Activated CD8-positive, alpha-beta memory T cell treated with anti-CD3 and anti-CD28 coated beads for 48 hours (primary cell): Measurements from ENCODE around the gene CBARP.

Source experiments
- DNase-seq, 3 experiments: peaks; one replicate each; pipeline ENCODE4 v3.0.0-alpha.2; 2020; ENCODE audit warnings: low read depth in 2 of 3, low spot score in 2 of 3

The CBARP gene

DNA sequence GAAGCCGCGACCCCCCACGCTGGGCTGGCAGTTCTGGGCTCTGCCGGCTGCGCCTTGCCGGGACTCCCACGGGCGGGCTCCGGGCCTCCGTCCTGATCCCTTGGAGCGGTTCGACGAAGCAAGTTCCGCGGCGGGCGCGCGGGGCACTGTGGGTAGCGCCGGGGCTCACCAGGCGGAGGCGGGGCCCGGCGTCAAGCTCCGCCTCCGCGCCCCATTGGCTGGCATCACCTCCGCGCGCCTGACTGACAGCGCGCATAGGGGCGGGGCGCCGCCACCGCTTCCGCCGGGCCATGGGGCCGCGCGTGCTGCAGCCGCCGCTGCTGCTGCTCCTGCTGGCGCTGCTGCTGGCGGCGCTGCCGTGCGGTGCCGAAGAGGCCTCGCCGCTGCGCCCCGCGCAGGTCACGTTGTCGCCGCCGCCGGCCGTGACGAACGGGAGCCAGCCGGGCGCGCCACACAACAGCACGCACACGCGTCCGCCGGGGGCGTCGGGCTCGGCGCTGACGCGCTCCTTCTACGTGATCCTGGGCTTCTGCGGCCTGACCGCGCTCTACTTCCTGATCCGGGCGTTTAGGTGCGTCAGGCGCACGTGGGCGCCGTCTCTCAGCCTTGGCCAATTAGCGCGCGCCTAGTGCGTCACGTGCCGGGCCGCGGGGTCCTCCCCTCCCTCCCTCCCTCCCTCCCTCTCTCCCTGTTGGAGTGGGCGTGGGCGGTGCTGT lies 37.6 kb upstream of the CBARP start, which contains the start of gene FAM174C:
Gene FAM174C (plus strand): TSS at position 271 of the 716 bp plus-strand sequence. CDS start 20 bp downstream, at position 291.
- peak in 2 of 3 experiments; percentile 92 to 93 for DNase-seq

DNA sequence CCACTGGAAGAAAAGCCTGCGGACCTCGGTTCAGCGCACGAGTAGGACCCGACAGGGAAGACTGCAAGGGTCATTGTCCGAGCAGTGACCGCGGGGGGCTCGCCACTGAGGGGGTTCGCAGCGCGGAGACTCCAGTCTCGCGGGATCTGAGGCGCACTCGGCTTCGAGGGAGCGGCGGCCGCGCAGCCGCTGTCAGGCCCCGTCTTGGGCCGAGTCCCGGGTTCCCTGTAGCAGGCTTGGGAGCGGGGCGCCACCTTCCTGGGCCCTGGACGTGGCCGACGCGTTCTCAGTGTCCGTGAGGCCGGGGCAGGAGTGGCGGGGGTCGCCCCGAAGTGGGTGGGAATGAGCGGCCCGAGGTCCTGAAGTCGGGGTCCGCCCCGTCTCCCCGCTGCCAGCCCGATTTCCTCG lies 37.1 kb upstream of the CBARP start:
- DNase-seq = no peak

DNA sequence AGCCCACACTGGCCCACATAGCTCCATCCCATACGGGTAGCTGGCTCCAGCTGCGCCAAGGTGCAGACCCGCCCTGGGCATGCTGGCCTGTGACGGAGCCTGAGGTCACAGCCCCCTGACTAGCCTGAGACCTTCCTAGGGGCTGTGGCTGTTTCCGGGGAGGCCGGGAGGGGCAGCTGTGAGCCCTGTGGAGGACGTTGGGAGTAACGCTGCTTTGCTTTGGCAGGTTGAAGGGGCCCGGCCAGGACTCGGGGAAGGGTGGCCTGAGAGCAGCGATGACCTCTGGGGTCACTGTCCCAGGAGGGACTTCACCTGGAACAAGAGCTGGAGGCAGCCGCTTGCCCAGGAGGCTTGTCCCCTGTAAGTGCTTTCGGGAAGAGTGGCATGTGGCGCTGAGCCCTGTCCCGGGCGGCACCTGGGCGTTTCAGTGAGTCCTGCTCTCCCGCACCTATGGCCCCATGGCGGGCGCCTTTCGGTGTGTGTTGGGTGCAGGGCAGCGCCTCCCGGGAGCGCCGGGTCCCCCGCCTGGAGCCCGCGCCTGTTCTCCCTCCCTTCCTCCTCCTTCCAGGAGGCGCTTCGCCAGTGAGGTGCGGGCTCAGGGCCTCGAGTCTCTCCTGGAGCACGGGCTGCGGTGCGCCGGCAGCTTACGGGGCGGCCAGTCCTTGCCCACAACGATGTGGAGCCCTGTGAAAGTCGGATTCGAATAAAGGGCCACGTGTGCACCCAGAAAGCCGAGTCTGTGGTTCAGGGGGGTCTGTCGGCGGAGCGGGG lies 36.5 kb upstream of the CBARP start:
- DNase-seq = no peak

DNA sequence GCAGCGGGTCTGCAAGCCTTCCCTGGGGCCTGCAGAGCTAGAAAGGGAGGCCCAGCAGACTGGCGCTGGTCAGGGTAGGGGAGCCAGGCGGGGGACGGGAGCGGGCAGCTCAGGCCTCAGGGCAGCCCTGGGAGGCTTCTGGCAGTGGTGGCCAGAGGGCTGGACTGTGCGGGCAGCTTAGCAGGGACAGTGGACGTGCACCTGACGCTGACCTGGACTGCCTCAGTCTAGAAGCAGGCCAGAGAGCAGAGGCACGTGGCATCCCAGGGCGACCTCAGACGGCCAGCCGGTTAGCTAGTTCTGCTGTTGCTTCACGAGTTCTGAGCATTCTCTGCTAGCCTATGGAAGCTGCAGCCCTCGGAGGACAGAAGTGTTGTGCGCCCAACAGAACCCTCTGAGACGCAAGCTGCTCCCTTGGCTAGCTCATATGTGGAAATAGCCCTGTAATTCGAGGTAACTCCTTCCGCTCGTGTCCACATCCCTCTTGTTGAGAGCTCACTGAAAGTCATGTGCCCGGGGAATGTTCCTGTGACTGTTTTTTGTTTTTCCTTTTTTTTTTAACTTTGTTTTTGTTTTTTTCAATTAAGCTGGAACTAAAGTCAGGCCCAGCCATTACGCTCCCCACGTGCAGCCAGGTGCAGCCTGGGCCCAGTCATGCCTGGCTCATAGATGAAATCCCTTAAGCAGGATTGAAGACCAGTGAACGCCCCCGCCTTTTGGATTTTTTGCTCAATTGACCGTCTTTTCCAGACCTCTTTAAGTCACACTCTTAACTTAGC lies 35.6 kb upstream of the CBARP start:
- no peak for DNase-seq

DNA sequence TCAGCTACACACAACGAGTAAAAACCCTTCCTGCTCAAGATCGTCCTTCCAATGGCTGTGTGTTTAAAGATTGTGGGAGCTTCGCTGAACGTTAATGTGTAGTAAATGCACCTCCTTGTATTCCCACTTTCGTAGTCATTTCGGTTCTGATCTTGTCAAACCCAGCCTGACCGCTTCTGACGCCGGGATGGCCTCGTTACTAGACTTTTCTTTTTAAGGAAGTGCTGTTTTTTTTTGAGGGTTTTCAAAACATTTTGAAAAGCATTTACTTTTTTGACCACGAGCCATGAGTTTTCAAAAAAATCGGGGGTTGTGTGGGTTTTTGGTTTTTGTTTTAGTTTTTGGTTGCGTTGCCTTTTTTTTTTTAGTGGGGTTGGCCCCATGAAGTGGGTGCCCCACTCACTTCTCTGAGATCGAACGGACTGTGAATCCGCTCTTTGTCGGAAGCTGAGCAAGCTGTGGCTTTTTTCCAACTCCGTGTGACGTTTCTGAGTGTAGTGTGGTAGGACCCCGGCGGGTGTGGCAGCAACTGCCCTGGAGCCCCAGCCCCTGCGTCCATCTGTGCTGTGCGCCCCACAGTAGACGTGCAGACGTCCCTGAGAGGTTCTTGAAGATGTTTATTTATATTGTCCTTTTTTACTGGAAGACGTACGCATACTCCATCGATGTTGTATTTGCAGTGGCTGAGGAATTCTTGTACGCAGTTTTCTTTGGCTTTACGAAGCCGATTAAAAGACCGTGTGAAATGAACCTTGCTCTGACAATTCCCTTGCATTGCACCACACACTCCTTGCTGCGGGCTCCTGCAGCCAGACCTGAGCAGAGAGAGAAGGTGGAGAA lies 34.8 kb upstream of the CBARP start:
- no peak for DNase-seq

DNA sequence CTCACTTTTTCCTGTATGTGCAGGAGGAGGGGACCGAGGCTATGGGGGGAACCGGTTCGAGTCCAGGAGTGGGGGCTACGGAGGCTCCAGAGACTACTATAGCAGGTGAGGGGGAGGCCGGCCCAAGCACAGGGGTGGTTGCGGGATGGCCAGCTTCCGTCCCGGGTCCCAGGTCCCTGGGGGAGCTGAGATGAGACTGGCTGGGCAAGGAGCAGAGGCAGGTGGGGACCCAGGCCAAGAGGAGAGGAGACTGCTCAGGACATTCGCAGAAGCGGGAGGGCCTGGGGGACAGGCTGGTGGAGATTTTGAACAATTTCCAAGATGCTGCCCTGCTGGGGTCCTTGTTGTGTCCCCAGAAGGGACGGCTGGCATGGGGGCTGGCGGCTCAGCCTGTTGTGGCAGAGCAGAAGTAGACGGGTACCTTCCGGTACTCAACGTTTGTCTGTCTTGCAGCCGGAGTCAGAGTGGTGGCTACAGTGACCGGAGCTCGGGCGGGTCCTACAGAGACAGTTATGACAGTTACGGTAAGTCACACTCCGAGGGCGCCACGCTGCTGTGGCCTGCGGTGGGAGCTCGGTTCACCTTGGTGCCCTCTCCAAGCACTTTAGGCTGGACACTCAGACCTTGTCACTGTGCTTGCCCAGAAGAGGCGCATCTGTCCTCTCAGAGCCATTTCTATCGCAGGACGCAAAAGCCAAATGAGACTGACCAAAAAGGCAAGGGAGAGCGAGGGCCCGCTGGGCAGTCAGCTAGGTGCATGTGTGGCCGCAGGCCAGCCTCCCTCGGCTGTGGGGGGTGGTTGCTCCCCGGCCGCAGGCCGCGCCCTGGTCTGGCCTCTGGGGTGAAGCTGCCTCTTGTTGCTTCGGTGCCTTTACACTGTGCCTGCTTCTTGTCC lies 34.0 kb upstream of the CBARP start:
- no peak for DNase-seq

DNA sequence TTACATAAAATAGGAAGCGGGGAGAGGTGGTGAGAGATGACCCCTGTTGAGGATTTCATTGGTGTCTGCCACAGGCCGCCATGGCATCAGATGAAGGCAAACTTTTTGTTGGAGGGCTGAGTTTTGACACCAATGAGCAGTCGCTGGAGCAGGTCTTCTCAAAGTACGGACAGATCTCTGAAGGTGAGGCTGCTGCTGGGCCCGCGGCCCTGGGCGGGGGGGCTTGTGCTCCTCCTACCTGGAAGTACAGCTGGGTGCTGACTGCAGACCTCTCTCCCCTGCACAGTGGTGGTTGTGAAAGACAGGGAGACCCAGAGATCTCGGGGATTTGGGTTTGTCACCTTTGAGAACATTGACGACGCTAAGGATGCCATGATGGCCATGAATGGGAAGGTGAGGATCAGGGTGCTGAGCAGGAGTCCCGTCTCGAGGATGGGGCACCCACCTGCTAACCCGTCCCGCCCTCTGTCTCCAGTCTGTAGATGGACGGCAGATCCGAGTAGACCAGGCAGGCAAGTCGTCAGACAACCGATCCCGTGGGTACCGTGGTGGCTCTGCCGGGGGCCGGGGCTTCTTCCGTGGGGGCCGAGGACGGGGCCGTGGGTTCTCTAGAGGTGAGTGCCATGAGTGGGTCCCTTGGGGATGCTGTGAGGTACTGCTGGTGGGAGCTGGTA lies 33.2 kb upstream of the CBARP start:
- no peak for DNase-seq

DNA sequence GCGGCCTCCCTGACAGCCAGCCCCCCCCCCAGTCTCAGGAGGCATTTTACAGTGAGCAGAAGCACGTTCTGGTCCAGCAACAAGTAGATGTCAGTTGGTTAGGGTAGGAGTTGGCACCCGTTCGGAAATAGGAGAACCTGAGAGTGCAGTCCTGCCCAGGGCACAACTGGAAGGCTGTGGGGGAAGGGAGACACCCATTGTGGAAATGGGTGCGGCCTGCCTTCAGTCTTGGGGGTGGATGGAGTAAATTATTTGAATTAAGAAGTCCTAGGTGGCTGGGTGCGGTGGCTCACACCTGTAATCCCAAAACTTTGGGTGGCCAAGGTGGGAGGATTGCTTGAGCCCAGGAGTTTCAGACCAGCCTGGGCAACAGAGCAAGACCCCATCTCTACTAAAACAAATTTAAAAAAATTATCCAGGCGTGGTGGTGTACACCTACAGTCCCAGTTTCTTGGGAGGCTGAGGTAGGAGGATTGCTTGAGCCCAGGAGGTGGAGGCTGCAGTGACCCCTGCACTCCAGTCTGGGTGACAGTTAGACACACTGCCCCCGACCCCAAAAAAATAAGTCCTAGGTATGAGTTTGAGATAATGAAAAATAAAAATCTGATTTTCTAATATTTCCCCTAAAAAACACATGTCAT lies 32.5 kb upstream of the CBARP start:
- DNase-seq = no peak

DNA sequence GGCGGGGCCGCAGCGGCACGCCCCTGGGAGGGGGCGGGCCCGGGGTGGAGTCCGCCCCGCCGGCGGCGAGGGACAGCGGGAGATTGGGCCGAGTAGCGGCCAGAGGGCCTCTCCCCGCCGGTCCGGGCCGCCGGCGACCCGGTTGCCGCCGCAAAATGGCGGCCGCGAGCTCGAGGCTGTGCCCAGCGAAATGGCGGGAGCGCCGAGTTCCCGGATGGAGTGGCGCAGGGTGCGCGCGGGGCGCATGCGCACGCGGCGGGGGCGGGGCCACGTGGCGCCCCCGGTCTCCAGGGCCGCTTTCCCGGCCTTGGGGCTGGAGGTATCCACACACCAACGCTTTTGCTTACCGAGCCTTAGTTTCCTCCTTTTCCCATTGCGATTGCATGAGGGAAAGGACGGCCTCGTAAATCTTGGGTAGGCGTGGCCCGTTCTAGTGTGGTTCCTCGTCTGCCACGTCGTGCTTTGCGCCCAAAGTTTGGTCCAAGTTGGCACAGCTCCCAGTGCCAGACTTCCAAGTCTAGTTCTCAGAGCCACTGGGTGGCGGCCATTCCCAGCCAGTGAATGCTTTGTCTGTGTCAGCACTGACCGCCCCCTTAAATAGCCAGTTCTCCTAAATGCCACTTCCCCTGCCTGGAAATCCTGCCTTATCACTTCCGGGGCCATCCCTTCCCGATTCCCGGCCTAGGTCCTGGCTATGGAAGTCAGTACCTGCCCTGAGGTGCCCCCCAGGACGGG lies 31.8 kb upstream of the CBARP start:
- DNase-seq = peak in 1 of 3 experiments; percentile 76

DNA sequence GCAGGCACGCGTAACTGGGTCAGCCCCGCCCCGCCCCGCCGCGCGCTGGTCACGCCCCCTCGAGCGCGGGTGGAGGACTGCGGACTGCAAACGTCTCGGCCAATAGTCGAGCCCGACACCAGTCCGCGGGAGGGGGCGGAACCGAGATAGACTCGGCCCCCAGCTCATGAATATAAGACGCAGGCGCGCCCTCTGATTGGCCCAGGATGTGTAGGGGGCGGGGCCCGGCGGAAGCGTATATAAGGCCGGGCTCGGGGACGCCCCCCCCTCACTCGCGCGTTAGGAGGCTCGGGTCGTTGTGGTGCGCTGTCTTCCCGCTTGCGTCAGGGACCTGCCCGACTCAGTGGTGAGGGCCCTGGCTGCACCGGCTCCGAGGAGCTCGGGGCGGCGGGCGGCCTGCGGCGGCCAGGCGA lies 31.3 kb upstream of the CBARP start, which contains the start of gene CIRBP:
Gene CIRBP (plus strand): TSS at position 268 of the 413 bp plus-strand sequence. CDS start 1,602 bp downstream, outside the sequence.
- DNase-seq = peak; percentile 97 to 99 (median 99)

DNA sequence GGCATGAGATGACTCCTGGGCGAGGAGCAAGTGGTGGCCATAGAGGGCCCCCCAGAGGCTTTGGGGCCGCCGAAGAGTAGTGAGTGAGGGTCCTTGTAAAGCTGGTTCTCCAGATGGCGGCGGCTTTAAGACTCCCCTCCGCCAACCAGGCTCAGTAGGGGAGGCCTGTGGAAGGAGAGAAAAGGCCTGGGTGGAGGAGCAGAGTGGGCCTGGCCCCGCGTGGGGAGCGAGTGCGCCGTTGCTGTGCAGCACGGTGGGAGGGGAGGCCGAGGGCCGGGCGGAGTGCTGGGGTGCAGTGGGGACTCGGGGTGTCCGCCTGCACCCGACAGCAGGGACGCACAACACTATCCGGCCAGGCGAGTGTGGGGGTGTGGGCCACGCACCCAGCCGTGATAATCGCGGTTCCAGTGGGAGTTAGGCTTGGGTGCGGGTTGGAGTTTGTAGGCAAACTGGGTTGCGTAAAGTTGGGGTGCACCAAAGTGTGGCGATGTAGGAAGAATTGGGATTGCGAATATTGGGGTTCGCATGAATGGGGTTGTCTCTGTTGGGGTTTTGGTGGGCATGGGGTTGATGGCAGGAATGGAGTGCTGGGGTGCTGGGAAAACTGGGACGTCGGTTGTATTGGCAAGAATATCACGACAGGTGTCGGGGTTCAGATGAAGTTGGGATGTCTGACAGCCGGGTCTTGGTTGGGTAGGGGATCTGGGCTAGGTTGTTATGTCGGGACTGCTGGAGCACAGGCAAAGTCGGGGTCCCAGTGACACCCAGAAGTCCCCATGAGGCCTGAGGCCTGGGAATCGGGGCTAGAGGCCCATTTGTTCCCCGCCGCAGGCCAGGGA lies 30.6 kb upstream of the CBARP start:
- DNase-seq = no peak

DNA sequence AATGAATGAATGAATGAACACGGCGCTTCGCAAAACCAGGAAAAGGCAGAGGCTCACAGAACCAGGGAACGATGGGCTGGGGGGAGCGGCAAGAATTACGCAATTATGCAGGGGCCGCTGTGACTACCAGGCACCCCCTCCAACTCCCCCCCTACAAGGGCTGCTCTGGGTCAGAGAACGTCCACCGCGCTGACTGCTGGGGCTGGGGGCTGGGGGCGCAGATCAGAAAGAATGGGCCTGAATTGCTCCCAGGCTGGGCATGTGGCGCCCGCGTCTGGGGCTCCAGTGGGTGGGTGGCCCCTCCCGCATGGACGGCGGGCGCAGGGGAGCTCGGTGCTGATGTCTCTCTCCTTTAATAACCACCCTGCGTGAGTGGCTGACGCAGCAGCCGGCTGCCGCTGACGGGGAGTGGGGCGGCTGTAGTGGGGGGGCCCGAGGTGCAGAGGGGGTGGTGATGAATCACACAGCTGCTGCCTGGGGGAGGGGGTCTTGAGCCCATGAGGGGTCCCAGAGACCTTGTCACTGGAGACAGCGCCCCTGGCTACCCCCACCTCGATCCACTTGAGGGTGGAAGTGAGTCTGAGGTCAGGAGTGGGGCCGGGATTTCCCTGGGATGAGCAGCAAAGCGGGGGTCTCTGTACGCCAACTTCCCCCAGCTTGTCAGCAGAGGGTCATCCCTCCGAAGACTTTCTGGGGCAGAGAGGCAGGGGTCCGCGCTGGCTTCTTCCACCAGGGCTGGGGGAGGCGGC lies 29.8 kb upstream of the CBARP start:
- no peak for DNase-seq

DNA sequence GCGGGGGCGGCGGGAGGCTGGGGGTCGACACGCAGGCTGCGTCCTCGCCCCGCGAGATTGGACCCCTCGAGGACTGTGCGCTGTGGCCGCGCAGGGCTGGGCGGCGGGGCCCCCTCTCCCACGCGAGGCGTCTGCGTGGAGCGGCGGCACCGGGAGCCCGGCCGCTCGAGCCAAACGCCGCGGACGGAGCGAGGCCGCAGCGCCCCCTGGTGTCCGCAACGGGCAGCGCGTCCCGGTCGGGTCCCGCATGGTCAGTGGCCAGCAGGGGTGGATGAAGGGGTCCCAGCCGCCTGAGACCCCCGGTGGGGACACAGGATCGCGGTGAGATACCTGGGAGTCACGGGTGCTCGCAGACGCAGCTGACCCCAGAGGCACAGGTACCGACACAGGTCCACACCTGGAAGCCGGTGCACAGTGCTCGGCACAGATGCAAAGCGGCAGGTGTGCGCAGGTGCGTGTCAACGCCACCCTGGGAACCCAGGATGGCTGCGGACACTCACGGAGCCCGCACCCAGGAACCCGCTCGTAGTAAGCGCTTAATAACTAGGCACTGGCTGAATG lies 29.2 kb upstream of the CBARP start:
- DNase-seq = no peak

DNA sequence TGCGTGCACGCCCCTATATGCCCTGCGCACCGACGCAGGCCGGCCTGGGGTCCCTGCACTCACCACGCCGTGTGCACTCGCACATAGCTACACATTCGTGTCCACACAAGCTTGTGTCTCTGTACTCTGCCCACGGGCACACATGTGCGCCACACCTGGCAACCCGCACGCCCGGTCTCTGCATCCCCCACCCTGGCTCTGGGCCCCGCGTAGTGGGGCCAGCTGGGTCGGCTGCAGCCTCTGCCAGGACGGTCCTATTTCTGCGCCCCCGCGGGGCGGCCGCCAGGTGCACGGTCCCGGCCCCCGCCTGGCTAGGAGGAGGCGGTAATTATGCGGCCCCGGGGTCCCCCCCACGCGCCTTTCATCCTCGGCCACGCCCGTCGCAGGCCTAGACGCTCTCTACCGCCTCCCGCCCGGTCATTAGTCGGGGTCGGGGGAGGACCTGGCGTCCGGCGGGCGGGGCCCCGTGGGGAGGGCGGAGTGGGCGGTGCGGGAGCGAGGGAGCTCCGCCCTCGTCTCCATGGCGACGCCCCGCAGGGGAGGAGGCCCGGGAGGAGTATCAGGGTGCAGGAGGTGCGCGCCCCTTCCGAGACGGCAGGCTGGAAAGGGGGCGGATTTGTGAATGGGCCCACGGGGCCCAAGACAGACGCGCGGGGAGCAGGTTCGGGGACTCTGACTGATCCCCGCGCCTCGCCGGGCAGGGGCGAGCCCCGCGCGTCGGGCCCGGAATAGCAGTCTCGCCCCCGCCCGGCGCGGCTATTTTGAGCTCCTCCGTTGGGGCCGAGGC lies 28.5 kb upstream of the CBARP start:
- peak in 1 of 3 experiments; percentile 81 for DNase-seq

DNA sequence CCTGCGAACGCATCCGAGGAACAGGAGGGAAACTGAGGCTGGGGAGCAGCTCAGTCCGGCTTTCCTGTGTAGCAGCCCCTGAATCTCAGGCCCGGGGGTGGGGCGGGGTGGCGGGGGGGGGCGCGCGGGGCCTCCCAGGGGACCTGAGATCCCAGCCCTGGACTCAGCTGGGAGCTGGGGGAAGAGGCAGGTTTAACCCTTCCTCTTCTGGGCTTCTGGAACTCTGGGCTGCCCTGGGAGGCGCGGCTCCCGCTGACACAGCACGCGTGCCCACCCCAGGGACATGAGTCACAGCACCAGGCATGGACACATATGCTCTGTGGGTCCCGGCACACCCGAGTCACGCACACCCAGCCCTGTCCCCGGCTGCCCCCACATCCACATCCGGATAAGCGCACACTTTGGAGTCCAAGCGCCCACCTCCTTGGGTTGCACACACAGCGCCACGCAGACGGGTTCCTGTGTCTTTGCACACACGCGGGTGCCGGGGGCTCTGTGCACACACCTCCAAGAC lies 27.9 kb upstream of the CBARP start:
- DNase-seq = no peak
